Ramos (cell line): ENCODE results near the gene CTNNA1.

ENCODE experiments used
- in situ Hi-C: fragments of 300-500 bp; cut with MboI; formaldehyde crosslinking; loops from one replicate; pipeline ENCODE4 v1.14.3; 2022; ENCODE audit warnings: low sequenced_read_pairs; ENCODE audit not compliant: unreplicated experiment

The CTNNA1 gene

DNA sequence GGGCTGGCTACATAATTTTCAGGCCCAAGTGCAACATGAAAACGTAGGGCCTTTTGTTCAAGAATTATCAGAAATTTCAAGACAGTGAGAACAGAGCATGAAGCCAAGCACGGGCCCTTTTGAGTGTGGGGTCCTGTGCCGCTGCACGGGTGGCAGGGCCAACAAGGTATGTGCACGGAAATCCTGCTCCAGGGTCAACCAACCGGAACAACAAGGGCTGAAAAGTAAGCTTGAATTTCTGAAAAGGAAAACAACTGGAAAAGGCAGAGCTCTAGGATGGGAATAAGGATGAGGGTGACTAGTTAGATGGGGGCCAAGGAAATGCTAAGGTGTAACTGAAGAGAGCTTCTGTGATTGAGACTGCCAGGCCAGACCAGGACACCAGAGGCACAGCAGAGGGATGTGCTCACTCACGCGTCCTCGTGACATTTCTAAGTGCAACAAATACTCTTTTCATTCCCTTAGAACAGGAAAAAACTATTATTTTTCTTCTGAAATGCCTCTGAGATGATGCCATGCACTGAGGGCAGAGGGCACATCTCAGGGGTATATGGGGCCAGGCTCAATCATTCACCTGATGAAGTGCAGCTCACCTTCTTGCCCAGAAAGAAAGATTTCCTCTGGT lies 202.6 kb downstream of the CTNNA1 start:
- in situ Hi-C loops, result no loop called here

DNA sequence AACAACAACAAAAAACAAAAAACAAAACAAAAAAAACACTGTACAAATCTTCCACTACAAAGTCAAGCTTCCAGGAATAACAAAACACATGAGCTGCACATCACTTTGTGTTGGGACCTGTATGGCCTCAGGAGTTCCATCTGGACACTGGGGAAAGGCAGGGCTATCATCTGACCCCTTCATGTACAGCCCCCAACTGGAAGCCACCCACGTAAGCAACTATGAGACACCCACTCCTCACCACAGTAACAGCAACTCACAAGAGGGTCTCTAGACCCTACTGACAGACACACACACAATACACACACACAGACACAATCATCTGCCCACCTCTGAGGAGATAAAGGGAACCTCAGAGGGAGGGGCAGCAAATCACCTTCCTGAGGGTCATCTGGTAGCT lies 203.6 kb downstream of the CTNNA1 start:
- in situ Hi-C loops, result no loop called here

DNA sequence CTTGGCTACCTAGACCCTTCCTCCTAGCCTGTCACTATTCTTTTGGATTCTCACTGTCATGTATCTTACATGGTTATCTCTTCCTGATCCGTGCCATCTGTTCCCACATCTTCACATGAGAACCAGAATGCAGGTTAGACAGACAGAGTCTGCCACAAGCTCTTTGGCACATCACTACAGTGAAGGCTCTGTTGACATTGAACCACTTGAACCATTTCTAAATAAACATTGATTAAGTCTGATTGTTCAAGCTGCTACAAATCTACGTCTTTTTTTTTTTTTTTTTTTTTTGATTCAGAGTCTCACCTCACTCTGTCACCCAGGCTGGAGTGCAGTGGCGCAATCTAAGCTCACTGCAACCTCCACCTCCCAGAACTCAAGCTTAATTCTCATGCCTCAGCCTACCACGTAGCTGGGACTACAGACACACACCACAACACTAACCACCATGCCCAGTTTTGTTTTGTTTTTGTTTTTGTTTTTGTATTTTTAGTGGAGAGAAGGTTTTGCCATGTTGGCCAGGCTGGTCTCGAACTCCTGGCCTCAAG lies 207.0 kb downstream of the CTNNA1 start:
- in situ Hi-C loops, result no loop called here

DNA sequence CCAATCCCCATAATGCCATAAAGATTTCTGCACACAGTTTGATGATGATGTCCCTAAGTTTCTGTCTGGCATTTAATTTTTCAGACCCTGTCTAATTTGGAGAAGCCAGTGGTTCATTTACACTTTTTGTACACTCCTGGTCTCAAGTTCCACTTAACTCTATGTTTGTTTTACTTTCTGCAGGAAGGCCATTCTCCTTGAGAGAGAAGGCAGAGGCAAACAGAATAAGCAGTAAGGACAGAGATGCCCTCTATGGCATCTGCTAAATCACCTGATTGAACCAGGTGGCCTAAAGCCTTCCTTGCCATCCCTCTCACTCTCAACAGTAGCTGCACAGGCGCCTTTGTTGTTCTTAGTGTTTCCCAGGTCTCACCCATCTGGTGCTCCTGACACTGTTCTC lies 208.0 kb downstream of the CTNNA1 start:
- in situ Hi-C loops, result no loop called here

DNA sequence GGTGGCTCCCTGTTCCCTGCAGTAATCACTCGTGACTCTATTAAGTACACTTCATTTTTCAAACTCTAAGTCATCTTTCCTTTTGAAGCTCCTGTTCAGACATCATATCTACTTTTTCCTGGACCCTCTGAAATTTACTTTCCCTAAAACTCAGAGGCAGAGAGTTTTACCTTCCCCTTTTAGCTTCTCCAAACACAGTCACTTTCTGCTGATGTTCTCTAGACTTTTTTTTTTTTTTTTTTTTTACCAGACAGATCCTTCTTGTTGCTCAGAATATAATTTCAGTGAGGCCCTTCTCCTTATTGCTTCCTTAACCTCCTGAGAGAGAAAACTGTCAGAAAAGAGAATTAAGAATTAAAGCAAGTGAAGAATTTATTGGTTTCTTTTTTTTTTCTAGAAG lies 208.5 kb downstream of the CTNNA1 start:
- in situ Hi-C loops, result no loop called here

DNA sequence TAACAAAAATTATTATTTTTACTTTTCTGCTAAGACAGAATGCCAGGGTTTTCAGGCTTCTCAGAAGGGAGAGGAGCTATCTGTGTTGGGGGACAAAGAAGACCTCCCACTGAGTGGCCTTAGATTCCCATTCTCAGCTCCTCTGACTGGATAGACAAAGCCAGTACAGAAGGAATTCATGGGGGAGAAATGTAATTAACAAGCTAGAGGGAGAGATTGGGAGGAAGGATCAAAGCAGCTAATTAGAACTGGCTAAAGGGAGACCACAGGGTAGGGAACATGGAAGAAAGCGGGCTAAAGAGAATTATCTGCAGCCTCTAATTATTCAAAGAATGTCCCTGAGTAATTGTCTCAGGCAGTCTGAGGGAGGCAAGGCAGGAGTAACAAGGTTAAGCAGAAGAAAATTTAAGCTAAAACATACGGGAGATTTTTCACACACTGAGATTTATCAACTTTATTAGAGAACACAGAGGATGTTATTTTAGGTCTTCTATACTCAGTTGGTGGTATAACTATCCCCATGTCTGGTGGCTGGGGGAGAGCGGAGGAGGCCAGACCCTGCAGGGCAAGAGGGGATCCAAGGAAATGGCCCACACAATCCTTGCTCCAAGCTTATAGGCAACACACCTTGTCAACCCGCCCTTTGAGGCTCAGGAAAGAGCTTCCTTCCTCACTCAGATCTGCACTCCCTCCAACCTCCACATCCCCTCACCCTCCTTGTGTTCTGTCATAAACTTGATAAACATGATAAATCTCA lies 209.6 kb downstream of the CTNNA1 start:
- in situ Hi-C loops, result no loop called here

DNA sequence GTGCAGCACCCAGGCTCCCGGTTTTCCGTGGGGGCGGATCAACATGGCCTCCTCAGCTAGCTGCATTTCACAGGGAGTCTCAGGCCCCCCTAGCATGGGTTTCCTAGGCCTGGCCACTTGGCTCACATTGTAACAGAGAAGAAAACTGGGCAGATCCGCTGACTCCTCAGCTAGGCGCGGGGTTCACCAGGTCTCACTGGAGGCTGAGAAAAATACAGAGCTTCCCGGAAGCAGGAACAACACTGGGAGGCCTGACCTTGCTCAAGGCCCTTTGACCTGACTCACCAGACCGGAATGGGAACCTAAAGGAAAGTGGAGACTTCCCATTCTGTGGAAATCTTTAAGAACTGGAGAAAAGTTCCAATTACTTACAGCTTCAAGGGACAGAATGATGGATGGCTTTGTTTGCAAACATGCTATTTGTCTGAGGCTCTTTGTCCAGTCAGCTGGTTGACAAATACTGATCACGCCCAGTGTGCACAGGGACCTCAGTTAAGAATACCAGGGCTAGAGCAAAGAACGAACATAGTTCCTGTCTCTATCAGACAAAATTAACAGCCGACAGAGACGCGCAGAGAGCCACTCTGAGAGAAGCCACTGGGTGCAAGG lies 210.6 kb downstream of the CTNNA1 start:
- in situ Hi-C loops, result no loop called here

DNA sequence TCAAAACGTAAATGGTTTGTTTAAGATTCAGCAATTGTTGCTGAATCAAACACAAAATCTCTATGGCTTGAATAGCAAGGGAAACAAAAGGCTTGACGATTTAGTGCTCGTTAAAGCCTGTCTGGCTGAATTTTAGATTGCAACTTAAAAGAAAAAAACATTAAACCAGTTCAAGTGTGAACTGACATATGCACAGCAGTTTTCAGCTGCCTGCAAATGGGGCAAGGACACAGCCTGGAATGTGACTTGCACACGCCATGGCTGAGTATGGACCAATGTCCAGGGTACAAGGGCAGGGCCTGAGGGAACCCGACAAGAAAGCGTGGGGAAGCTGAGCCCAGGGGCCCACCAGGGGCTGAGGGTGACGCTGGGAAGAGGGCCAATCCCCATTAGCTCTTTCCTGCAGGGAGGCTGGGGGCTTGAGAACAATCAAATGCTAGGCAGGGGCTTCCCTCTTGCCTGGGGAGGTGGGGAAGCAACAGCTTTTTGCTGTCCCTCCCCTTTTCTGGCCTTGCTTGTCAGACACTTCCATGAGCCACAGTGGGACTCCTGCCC lies 211.5 kb downstream of the CTNNA1 start:
- in situ Hi-C loops, result no loop called here

DNA sequence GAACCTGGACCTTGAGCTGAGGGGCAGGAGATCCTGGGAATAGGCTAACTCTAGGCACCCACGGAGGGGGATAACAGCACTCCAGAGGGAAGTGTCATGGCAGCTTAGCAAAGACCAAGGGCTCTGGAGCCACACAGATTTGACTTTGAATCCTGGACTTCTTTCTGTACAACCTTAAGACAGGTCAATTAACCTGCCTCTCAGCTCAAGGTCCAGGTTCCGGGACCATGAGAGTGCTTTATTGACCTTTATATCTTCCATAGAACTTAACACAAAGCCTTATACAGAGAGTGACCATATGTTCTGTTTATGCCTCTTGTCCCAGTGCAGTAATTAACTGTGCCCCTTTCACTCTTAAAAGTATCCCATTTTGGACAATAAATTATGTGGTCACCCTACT lies 212.4 kb downstream of the CTNNA1 start:
- in situ Hi-C loops, result no loop called here

DNA sequence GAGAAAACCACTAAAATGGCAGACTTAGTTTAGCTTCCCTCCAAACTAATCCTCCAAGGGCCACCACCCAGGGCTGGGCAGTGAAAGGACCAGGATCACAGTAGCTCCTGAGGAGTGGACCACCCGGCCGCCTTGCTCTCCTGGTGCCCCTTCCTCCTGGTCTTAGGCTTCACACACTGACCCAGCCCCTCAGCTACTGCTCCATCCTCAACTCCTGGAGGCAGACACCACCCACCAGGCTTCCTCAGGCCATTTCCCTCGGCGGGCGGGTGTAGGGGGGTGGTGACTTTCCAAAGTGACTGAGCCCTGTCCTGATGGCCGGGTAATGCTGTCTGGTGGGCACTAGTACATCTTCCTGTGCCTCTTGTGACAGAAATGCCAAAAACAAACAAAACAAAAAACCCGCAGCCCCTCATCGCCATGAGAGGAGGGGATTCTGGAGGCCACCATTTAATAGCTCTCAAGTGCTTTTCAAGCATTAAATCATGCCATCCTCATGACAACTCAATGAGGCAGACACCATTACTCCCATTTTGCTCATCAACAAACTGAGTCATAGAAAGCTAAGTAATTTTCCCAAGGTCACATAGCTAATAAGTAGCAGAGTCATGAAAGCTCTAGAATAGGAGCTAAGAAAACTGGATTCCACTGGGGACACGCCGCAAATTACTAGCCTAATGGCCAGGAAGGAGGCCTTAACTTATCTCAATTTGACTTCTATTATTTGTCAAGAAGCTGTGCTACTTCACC lies 213.2 kb downstream of the CTNNA1 start:
- in situ Hi-C loops, result no loop called here

DNA sequence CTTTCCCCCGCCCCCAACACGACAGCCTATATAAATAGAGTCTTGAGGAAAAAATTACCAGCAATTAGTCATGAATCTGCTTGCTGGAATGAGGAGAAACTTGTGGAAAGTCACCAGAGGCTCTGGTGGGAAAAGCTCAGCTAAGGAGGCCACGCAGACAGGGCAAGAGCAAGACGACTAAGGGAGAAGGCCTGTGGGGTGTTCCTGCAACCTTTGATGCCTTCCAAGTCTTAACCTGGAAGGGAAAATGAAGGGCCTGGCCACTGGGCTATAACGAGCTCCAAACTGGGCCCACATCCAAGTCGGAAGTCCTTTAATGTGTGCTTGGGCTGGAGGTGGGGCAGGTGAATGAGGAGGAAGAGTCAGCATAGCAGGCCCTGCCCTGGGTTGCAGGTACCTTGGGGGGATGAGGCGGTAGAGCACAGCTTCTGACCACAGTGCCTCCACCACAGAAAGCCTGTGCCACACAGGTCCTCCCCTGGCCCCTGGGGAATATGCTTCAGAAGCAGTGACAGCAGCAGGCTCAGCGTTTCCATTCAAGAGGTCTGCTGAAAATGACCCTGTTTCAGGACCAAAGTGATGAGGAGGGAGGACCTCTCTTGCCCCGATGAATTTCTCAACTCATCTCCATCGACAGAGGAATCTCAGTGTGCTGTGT lies 214.7 kb downstream of the CTNNA1 start:
- in situ Hi-C loops, result no loop called here

DNA sequence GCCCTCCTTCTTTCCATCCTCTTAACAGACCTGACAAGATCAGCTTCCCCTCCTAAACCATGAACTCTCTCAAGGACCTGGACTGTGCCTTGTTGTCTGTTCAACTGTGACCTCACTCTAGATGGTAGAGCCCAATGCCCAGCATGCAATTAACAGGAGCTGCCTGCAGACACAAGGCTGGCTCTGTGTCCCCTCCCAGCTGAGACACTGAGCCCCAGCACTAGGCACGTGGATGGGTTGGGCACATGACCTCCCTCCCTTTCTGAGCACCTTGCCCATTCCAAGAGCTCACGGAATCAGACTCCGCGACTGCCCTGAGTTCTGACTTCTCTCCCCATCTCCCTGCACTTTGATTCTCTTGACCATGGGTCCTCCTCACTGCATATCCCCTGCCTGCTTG lies 215.4 kb downstream of the CTNNA1 start:
- in situ Hi-C loops, result no loop called here

DNA sequence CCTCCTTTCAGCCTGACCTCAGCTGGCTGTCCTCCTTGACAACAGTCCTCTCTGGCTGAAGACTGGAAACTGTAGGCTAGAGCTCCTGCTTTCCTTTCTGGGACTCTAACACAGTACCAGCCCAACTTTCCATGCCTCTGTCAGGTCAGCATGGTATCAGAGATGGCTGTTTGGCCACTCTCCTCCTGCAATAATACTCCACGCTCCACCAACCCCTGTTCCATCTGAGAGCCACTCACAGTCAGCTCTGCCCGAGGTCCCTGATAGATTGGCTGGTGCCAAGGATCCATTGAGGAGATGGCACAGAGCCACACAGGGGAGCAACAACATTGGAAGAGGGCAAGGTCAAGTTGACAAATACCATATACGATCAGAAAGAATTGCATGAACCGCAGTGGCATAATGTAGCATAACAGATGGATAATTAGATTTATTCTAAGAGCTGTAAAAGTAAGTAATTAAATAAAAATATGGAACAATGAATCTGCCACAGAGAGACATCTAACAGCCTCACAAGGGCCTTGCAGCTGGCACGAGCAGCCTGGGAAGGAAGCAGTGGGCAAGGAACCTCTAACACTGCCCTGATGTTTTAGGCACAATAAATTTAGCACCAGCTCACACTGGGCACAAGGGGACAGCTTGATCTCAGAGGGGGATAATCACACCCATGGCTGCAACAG lies 216.2 kb downstream of the CTNNA1 start:
- in situ Hi-C loops, result no loop called here

DNA sequence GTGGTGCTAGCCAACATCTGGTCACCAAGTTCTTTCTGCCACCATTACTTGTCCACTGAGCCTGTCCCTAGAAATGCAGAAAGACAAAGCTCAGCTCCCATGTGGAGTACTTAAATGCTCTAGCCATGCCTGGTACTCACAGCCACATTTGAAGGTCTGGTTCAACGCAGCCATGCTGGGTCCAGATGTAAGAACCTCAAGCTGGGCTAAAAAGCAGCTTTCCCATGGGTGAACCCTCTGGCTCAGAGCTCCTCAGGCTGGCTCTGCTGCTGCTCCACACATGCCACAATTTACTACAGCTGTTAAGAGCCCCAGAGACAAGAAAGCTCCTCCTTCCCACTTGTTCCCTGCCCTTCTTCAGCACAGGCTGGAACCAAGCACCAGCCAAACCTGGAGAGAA lies 219.0 kb downstream of the CTNNA1 start:
- in situ Hi-C loops, result no loop called here

DNA sequence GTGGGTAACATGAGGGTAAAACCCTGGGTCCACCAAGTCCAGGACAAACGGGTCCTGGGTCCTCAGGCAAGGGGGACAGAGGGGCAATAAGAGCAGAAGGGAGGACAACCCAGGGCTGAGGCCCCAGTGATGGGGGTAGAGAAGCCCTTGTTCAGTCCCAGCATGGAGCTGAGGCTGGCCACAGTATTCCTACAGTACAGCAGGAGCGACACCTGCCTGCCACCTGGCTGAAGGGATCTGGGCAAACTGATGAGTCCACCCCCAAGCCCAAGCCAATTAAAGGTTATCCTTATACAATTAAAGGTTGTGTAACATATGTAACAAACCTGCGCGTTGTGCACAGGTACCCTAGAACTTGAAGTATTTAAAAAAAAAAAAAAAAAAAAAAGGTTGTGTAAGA lies 219.6 kb downstream of the CTNNA1 start:
- in situ Hi-C loops, result no loop called here

DNA sequence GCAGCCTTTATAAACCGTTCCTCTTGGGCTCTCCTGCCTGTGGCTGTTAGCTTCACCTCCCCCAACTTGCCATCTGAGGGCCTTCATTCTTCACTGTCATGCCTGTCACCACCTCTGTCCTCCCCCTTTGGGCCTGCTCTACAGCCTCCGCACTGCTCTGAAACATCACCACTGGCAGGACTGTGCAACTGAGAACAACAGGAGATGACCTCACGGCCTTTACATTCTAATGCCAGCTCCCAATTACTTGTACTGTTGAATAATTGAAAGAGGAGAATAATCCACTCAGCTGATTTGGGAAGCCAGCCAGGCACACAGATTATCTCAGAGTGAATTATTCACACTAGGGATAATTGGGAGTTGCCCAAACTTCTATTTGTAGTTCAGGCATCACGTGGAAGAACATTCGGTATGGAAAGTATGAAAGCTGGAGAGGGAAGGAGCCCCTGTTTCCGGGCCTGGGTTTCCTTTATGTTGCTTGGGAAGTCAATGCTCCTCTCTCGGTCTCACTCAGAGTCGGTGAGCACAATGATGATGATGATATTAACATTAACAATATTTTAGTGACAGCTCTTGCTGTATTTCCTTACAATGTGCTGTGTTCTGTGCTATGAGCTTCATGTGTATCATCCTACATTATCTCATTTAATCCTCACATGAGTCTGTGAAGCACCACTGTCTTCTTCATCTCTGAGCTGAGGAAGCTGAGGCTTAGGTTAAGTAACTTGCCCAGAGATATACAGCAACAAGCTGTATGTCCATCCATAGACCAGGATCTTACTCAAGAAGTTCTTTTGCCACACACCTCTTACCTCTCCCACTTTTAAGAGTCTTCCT lies 221.2 kb downstream of the CTNNA1 start:
- in situ Hi-C loops, result no loop called here

DNA sequence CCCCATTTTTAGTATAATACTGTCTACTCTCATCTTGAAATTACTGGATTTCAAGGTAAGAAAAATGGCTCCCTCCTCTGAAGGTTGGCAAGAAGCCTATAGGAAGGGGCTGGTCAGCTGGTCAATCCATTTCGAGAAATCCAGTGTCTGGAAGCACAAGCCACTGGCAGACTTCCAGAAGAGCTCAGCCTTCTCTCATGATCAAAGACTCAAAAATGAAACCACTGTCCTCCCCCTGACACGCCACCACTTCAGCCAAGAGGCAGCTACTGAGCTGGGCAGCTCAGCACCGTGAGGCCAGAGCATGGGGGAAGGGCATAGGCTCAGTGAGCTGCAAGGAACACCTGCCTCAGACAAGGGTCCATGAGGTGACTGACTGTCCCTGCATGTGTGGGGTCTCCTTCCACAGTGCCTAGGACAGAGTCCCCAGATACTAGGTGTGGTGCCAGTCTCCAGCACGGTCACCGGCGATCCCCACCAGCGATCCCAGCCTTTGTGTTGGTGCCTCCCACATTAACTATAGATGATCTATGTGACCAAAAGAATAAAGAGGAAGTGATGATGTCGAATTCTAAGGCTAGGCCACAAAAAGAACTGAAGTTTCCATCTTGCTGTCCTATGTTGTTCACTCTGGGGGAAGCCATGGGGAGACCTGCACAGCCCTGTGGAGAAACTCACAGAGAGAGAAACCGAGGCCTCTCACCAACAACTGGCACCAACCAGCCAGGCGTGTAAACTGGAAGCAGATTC lies 222.0 kb downstream of the CTNNA1 start:
- in situ Hi-C loops, result no loop called here

DNA sequence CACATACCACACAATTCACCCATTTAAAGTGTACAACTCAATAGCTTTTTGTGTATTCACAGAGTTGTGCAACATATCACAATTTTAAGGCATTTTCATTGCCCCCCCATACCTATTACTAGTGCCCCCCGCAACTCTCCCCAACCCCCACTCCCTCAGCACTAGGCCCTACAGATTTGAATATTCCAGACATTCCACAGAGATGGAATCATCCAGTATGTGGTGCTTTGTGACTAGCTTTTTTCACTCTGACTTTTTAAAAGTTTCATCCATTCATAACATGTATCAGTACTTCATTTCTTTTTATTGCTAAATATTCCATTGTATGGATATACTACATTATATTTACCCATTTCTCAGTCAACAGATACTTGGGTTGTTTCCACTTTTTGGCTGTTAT lies 224.9 kb downstream of the CTNNA1 start:
- in situ Hi-C loops, result no loop called here
